K562 (cell line): ENCODE measurements around the gene PPIF. TPM values are rescaled to one million over a fixed set of nuclear protein-coding genes. Genes with fewer than 3 reads are reported as not detected.

Experiments used
- ATAC-seq: fragments of 200-7000 bp; cut with Tn5 transposase; 3 replicates; pipeline ENCODE4 v1.9.1; 2020; ENCODE audit warnings: moderate library complexity
- BruUV-seq: library from RNA; stranded (reverse); fragments of 400-500 nt; replicated peaks from 2 replicates; lab custom pipeline; 2021; lab: Mats Ljungman, UMichigan
- CTCF ChIA-PET: fragments of 300-600 bp; formaldehyde crosslinking; extraction: SDS; loops from one replicate; lab custom pipeline; 2021; ENCODE audit warnings: low intra/inter-chr PET ratio; lab: Yijun Ruan, JAX
- POLR2A ChIA-PET: fragments of 300-600, 350-650 bp; sonication (Branson Sonifier 250); formaldehyde crosslinking; extraction: SDS; loops from one replicate; lab custom pipeline; 2021; ENCODE audit warnings: antibody characterized with exemption, inconsistent platforms; lab: Yijun Ruan, JAX
- DNase-seq, 4 experiments: peaks; one replicate each; pipeline versions ENCODE4 v3.0.0 to v3.0.0-alpha.2; 2011 to 2018; ENCODE audit warnings: low spot score in 3 of 4, mixed read lengths in 3 of 4; ENCODE audit errors: extremely low read depth in 1 of 4
- FAIRE-seq: peaks from 2 replicates; lab custom pipeline; 2011; peaks lifted over from hg19 to GRCh38; lab: Jason Lieb, UNC
- H2AFZ ChIP-seq: 2 replicates; pipeline ENCODE4 v1.6.0; 2011; ENCODE audit warnings: low read depth, low read length, control low read depth, inconsistent platforms
- H3K27ac ChIP-seq: fragments of 200-600 bp; 3 replicates; pipeline ENCODE4 v1.8.0; 2011; ENCODE audit warnings: low read depth, mild to moderate bottlenecking, control low read depth, inconsistent platforms, low read length, moderate library complexity, mixed read lengths; ENCODE audit errors: extremely low read depth
- H3K27me3 ChIP-seq, 2 experiments: fragments of 300-600 bp in 1 of 2; 2 replicates in 1 of 2; 3 replicates in 1 of 2; pipeline versions ENCODE4 v1.6.0 to v1.8.0; 2011; ENCODE audit warnings: inconsistent platforms in 2 of 2, low read length in 2 of 2, mild to moderate bottlenecking in 1 of 2, mixed read lengths in 1 of 2, moderate library complexity in 1 of 2; ENCODE audit not compliant: control insufficient read depth in 2 of 2, insufficient read depth in 2 of 2
- H3K36me3 ChIP-seq: fragments of 300-600 bp; 3 replicates; pipeline ENCODE4 v1.8.0; 2011; ENCODE audit warnings: mild to moderate bottlenecking, low read length, inconsistent platforms; ENCODE audit not compliant: control insufficient read depth, insufficient read depth
- H3K4me1 ChIP-seq, 2 experiments: fragments of 200-600 bp in 1 of 2; replicated peaks in 1 of 2; 2 replicates in 1 of 2; 3 replicates in 1 of 2; pipeline versions ENCODE4 v1.5.1 to v1.8.0; 2011; ENCODE audit warnings: inconsistent platforms in 2 of 2, low read length in 2 of 2, mild to moderate bottlenecking in 1 of 2, mixed read lengths in 1 of 2, moderate library complexity in 1 of 2; ENCODE audit not compliant: control insufficient read depth in 2 of 2, insufficient read depth in 2 of 2
- H3K4me2 ChIP-seq: 2 replicates; pipeline ENCODE4 v1.6.1; 2011; ENCODE audit warnings: low read length, control low read depth, inconsistent platforms, mixed read lengths; ENCODE audit not compliant: insufficient read depth
- H3K4me3 ChIP-seq: fragments of 200-600 bp; sonication (generic), shearing (Covaris generic); 2 replicates; pipeline ENCODE4 v1.5.1; 2016; ENCODE audit warnings: control low read depth, inconsistent platforms
- H3K79me2 ChIP-seq: fragments of 200-600 bp; 3 replicates; pipeline ENCODE4 v1.8.0; 2011; ENCODE audit warnings: low read length, inconsistent platforms; ENCODE audit not compliant: control insufficient read depth, insufficient read depth
- H3K9ac ChIP-seq, 2 experiments: 2 replicates each; pipeline versions ENCODE4 v1.6.0 to v1.6.1; 2011; ENCODE audit warnings: low read depth in 2 of 2, low read length in 2 of 2, control low read depth in 1 of 2, inconsistent platforms in 1 of 2, mild to moderate bottlenecking in 1 of 2, mixed read lengths in 1 of 2; ENCODE audit not compliant: insufficient read depth in 1 of 2
- H3K9me1 ChIP-seq: one replicate; pipeline ENCODE4 v1.6.0; 2011; ENCODE audit warnings: inconsistent platforms, mild to moderate bottlenecking, low read length, moderate library complexity; ENCODE audit not compliant: control insufficient read depth, insufficient read depth
- H3K9me3 ChIP-seq: replicated peaks from 2 replicates; pipeline ENCODE4 v1.5.1; 2011; ENCODE audit warnings: low read depth, low read length, inconsistent platforms; ENCODE audit not compliant: control insufficient read depth, insufficient read depth
- H4K20me1 ChIP-seq: replicated peaks from 2 replicates; pipeline ENCODE4 v1.6.1; 2011; ENCODE audit warnings: low read length, inconsistent platforms, mixed read lengths; ENCODE audit not compliant: control insufficient read depth, insufficient read depth
- CBFA2T3 ChIP-seq: fragments of 450-650 bp; IDR thresholded peaks from 2 replicates; pipeline ENCODE4 v1.6.1; 2017
- ERF ChIP-seq: fragments of 450-650 bp; formaldehyde crosslinking; IDR thresholded peaks from 2 replicates; pipeline ENCODE4 v1.4.0; 2020; ENCODE audit warnings: mild to moderate bottlenecking, mixed read lengths
- ETV1 ChIP-seq: fragments of 450-650 bp; conservative IDR thresholded peaks from 2 replicates; pipeline ENCODE4 v1.6.1; 2016; ENCODE audit warnings: missing genetic modification characterization, control low read depth, low read depth, missing compliant biosample characterization
- MAFK ChIP-seq: IDR thresholded peaks from 2 replicates; pipeline ENCODE4 v1.6.1; 2011; ENCODE audit warnings: low read length, improper control_type of control experiment
- NR3C1 ChIP-seq: sonication (generic); formaldehyde crosslinking; IDR thresholded peaks from 2 replicates; pipeline ENCODE4 v1.8.1; 2022; ENCODE audit warnings: missing genetic modification reagents
- NR4A1 ChIP-seq, 2 experiments: fragments of 250-450 bp in 1 of 2; fragments of 450-650 bp in 1 of 2; sonication (Bioruptor Pico) in 1 of 2; IDR thresholded peaks; 2 replicates each; pipeline versions ENCODE4 v1.4.0 to v1.6.1; 2016 to 2020; ENCODE audit warnings: mild to moderate bottlenecking in 2 of 2, missing compliant biosample characterization in 1 of 2, missing genetic modification characterization in 1 of 2, moderate library complexity in 1 of 2
- PHF20 ChIP-seq: fragments of 450-650 bp; IDR thresholded peaks from 2 replicates; pipeline ENCODE4 v1.6.1; 2018; ENCODE audit not compliant: partially characterized antibody
- PURB ChIP-seq: sonication (generic); formaldehyde crosslinking; IDR thresholded peaks from 2 replicates; pipeline ENCODE4 v1.9.0; 2021; ENCODE audit warnings: low read depth, mild to moderate bottlenecking, missing genetic modification reagents
- RBM17 ChIP-seq: fragments of 200-400 bp; formaldehyde crosslinking; IDR thresholded peaks from 2 replicates; pipeline ENCODE4 v1.6.1; 2017; ENCODE audit warnings: low read depth, mild to moderate bottlenecking, low read length, borderline replicate concordance
- SP2 ChIP-seq: IDR thresholded peaks from 2 replicates; pipeline ENCODE4 v1.6.1; 2011; ENCODE audit warnings: mild to moderate bottlenecking, low read depth, low read length, moderate library complexity; ENCODE audit not compliant: poor library complexity, severe bottlenecking; ENCODE audit errors: extremely low read depth
- WGBS: fragments of 100-300 bp; shearing (Covaris generic); methylation state at CpG from one replicate; pipeline ENCODE4 v1.1.6; 2016; ENCODE audit warnings: low coverage, mixed read lengths; ENCODE audit not compliant: insufficient coverage; ENCODE audit errors: missing lambda C conversion rate; 5-methylcytosine and 5-hydroxymethylcytosine counted together
- in situ Hi-C: fragments of 300-500 bp; cut with MboI; formaldehyde crosslinking; loops from 4 replicates; pipeline ENCODE4 v1.15.0; 2018; ENCODE audit warnings: inconsistent platforms, mixed read lengths
- intact Hi-C: fragments of 100-400 bp; cut with micrococcal nuclease; formaldehyde crosslinking; loops from 2 replicates; pipeline ENCODE4 v1.14.2; 2022
- polyA plus RNA-seq, 8 experiments: library from polyadenylated mRNA; depleted of rRNA in 4 of 8; stranded (reverse) in 5 of 8; unstranded in 3 of 8; fragments of >200 nt; fragmentation: Nextera tagmentation in 2 of 8; fragmentation: Illumina TruSeq in 1 of 8; extraction: Ambion mirVana in 2 of 8; extraction: Trizol in 1 of 8; gene quantifications; 2 replicates each; pipeline versions ENCODE4 v1.2.1 to v1.2.3, GENCODE V29; 2011 to 2014; ENCODE audit warnings: inconsistent platforms in 1 of 8, missing spikeins in 1 of 8
- total RNA-seq, 7 experiments: library from RNA; depleted of rRNA in 6 of 7; stranded (reverse); fragments of >200 nt in 6 of 7; fragmentation: Illumina TruSeq in 2 of 7; extraction: Trizol in 2 of 7; gene quantifications; 2 replicates each; pipeline versions ENCODE4 v1.2.1 to v1.2.3, GENCODE V29; 2011 to 2021; ENCODE audit warnings: low replicate concordance in 1 of 7
- TF ChIP-seq, protein P1 (sequence below): fragments of 250-450 bp; sonication (Bioruptor Pico); IDR thresholded peaks from 2 replicates; pipeline ENCODE4 v1.4.0; 2020; ENCODE audit warnings: mild to moderate bottlenecking
- TF ChIP-seq, protein P2 (sequence below): fragments of 450-650 bp; IDR thresholded peaks from 2 replicates; pipeline ENCODE4 v1.6.1; 2018; ENCODE audit warnings: mild to moderate bottlenecking, low read depth; ENCODE audit not compliant: partially characterized antibody
- TF ChIP-seq, protein P3 (sequence below): sonication (generic); formaldehyde crosslinking; IDR thresholded peaks from 2 replicates; pipeline ENCODE4 v1.8.1; 2023; ENCODE audit warnings: missing genetic modification reagents, mild to moderate bottlenecking, borderline replicate concordance

Gene PPIF
- total and polyA plus RNA-seq, 9 of the 15 experiments (the other 6 are each of a cell fraction or from before 2014, with no cell fraction given) = 40.9 to 287 (median 117) TPM

DNA sequence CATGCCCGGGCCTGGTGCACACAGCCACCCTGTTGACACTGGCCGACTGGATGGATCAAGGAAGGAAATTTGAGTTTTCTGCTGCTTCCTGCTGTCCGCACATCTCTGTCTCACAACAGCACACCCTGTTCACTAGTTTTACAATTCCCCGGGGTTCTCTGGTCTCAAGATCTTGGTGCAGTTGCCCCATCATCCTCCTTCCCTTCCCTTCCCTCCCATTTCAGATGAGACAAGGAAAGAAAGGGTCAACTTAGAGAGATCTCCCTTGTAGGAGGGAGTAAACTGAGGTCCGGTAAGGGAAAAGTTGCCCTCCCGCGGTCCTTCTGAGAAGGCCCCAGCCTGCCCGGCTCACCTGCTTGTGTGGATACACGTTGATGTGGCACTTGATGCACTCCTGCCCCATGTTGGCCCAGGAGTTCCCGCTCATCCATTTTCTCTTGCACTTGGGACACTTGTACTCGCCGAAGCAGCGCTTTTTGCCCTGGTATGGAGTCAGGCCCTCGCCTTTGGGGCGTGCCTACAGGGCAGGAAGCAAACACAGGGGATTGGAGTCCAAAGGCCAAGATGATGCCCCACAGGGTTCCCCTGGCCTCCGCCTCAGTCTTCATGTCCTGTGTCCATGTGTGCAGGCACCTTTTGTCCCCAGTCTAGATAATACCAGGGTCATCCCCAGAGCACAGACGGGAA lies 46.8 kb downstream of the PPIF start:
- no peak for ATAC-seq
- H3K79me2 ChIP-seq = no peaks in the 10 kb centered on the region
- no peak for FAIRE-seq
- POLR2A ChIA-PET = no interaction called here
- H3K27ac ChIP-seq = no peak overlapping the region
- no peak for DNase-seq
- H3K9me1 ChIP-seq = peaks cover 10% of the 10 kb centered on the region
- CTCF ChIA-PET = no interaction called here
- BruUV-seq = no TSS peak
- peak overlapping the region in 1 of 2 experiments; percentile 26; a peak in 2 of 4 replicates for H3K9ac ChIP-seq
- intact Hi-C loops = loop anchor here (5.0 kb wide), 1 partner anchor 93 kb away; no protein-coding TSS in a partner anchor
- H3K4me1 ChIP-seq = peaks cover 36 to 43% of the 10 kb centered on the region in 2 experiments
- 86% methylated on average over 17 of the region's 17 CpGs for WGBS
- no peaks in the 10 kb centered on the region for H3K9me3 ChIP-seq
- in situ Hi-C loops = loop anchor here (5.0 kb wide), 1 partner anchor 78 kb away; no protein-coding TSS in a partner anchor
- H3K36me3 ChIP-seq = no peaks in the 10 kb centered on the region
- no peaks in the 10 kb centered on the region for H3K27me3 ChIP-seq
- H2AFZ ChIP-seq = no peak overlapping the region
- no peaks in the 10 kb centered on the region for H4K20me1 ChIP-seq
- no peak overlapping the region for H3K4me2 ChIP-seq
- no peak overlapping the region for H3K4me3 ChIP-seq
- no peak for TF ChIP-seq CBFA2T3
- TF ChIP-seq, protein P1, sequence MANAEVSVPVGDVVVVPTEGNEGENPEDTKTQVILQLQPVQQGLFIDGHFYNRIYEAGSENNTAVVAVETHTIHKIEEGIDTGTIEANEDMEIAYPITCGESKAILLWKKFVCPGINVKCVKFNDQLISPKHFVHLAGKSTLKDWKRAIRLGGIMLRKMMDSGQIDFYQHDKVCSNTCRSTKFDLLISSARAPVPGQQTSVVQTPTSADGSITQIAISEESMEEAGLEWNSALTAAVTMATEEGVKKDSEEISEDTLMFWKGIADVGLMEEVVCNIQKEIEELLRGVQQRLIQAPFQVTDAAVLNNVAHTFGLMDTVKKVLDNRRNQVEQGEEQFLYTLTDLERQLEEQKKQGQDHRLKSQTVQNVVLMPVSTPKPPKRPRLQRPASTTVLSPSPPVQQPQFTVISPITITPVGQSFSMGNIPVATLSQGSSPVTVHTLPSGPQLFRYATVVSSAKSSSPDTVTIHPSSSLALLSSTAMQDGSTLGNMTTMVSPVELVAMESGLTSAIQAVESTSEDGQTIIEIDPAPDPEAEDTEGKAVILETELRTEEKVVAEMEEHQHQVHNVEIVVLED (CRISPR knock-in tag) = no peak
- TF ChIP-seq PHF20 = no peak
- TF ChIP-seq ETV1 (tag) = no peak
- TF ChIP-seq NR4A1 (CRISPR knock-in tag; IDR thresholded peaks at IDR 0.05) = no peak
- TF ChIP-seq NR4A1 (tag; IDR thresholded peaks at IDR 0.05) = no peak
- TF ChIP-seq, protein P2, sequence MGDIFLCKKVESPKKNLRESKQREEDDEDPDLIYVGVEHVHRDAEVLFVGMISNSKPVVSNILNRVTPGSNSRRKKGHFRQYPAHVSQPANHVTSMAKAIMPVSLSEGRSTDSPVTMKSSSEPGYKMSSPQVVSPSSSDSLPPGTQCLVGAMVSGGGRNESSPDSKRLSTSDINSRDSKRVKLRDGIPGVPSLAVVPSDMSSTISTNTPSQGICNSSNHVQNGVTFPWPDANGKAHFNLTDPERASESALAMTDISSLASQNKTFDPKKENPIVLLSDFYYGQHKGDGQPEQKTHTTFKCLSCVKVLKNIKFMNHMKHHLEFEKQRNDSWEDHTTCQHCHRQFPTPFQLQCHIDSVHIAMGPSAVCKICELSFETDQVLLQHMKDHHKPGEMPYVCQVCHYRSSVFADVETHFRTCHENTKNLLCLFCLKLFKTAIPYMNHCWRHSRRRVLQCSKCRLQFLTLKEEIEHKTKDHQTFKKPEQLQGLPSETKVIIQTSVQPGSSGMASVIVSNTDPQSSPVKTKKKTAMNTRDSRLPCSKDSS = no peak
- TF ChIP-seq RBM17 = no peak
- no peak for TF ChIP-seq ERF (CRISPR knock-in tag)
- TF ChIP-seq, protein P3, sequence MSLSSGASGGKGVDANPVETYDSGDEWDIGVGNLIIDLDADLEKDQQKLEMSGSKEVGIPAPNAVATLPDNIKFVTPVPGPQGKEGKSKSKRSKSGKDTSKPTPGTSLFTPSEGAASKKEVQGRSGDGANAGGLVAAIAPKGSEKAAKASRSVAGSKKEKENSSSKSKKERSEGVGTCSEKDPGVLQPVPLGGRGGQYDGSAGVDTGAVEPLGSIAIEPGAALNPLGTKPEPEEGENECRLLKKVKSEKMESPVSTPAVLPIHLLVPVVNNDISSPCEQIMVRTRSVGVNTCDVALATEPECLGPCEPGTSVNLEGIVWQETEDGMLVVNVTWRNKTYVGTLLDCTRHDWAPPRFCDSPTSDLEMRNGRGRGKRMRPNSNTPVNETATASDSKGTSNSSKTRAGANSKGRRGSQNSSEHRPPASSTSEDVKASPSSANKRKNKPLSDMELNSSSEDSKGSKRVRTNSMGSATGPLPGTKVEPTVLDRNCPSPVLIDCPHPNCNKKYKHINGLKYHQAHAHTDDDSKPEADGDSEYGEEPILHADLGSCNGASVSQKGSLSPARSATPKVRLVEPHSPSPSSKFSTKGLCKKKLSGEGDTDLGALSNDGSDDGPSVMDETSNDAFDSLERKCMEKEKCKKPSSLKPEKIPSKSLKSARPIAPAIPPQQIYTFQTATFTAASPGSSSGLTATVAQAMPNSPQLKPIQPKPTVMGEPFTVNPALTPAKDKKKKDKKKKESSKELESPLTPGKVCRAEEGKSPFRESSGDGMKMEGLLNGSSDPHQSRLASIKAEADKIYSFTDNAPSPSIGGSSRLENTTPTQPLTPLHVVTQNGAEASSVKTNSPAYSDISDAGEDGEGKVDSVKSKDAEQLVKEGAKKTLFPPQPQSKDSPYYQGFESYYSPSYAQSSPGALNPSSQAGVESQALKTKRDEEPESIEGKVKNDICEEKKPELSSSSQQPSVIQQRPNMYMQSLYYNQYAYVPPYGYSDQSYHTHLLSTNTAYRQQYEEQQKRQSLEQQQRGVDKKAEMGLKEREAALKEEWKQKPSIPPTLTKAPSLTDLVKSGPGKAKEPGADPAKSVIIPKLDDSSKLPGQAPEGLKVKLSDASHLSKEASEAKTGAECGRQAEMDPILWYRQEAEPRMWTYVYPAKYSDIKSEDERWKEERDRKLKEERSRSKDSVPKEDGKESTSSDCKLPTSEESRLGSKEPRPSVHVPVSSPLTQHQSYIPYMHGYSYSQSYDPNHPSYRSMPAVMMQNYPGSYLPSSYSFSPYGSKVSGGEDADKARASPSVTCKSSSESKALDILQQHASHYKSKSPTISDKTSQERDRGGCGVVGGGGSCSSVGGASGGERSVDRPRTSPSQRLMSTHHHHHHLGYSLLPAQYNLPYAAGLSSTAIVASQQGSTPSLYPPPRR (CRISPR knock-in tag) = no peak
- TF ChIP-seq SP2 = no peak
- TF ChIP-seq NR3C1 (CRISPR knock-in tag) = no peak
- no peak for TF ChIP-seq PURB (CRISPR knock-in tag)
- TF ChIP-seq MAFK = no peak
